SW480 (cell line): ENCODE measurements around the gene ZXDC.

Experiments used
- DNase-seq: peaks from one replicate; pipeline ENCODE4 v3.0.0-alpha.2; 2016; ENCODE audit warnings: low spot score

ZXDC gene

DNA sequence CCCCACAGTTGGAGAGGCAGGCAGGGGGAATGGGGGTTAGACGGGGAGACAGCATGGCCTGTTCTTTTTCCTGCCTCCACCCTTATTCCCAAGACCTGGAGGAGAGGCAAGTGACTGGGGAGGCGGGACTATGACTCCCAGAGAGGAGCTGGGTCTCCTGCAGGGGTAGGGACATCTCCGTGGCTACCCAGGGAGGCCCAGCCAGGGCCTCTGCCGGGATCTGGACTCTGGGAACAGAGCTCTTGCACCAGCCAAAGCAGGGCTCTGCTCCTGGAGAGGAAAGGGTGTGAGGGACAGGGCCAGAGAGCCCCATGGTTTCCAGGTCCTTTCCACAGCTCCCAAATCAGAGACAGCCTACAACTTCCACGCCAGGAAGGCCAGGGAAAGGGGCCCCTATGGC is 58.2 kb downstream of the ZXDC start:
- no peak for DNase-seq

DNA sequence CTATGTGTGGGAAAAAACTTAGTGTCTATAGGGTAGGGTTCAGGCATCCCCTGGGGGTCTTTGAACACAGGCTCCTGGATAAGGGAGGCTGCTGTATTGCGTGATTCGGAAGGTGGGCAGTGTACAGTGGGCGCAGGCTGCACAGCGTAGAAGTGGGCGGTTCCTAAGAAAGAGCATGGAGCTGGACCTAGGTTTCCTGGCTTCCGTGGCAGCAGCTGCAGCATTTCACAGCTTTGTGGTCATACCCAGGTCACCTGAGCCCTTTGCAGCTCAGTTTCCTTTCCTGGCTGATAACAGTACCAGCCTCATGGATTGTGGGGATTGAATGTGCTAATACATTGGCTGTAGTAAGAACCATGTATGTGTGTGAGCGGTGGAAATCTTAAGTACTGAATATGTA is 58.7 kb downstream of the ZXDC start:
- DNase-seq: no peak

- no peak for DNase-seq
Observed at GRCh38 chr3:126415661-126416591, 59.8 kb downstream of the ZXDC start.

DNA sequence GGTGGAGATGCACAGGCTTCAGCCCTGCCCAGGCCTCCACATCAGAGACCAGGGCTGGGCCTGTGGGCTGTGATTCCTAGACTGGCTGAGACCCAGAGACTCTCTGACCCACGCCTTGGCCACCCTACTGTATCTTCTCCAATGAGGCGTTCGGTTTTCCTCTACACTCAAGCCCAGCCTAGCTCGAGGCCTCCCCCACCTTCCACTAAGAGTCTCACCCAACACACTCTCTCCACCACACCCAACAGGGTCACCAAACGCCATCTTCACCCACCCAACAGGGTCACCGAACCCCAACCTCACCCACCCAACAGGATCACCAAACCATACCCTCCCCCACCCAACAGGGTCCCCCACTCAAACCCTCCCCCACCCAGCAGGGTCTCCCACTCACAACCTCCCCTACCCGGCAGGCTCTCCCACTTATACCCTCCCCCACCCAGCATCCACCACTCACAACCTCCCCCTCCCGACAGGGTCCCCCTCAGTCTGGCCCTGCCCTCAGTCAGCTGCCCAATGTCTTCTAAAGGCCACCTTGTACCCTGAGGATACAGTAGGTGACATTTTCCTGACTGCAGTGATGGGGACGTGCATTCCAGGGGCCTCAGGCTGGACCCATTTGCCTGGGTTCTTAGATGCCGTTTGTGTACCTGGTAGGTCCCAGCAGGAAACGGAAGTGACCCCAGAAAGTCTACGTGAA is 60.6 kb downstream of the ZXDC start:
- DNase-seq: no peak

DNA sequence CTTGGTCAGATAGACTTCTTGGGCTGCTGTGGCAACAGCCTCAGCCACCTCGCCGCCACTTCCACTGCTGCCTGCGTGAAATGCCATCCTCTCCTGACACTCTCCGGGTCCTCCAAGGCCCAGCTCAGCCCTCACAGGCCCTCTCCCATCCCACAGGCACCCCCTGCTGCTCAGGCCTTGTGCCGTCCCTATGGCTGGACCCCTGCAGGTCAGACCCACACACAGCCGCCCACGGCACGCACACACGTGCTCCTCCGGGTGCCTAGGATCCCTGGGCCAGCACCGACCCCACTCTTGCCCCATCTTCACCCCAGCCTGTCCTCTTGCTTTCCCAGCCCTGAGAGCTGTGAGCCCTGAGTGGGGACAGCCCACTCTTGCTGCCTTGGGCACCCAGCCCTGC is 61.3 kb downstream of the ZXDC start:
- no peak for DNase-seq

DNA sequence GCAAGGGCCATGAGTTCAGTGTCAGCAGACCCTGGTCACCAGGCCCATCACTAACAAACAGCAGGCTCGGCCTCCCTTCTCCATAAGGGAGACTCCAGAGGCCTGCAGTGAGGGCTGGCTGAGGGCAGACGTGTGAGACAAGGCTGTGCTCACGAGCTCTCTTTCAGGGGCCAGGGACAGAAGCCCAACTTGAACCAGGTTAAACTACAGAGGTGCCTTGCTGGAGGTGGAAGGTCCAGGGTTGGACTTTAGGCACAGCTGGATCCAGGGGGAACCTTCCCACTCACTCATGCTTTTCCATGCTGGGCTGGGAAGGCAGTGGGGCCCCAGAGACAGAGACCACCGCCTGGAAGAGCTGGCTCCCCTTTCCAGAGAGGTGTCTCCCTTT is 62.0 kb downstream of the ZXDC start:
- DNase-seq: no peak

- DNase-seq: no peak
Observed at GRCh38 chr3:126412841-126413692, 62.6 kb downstream of the ZXDC start.

- DNase-seq: no peak
Observed at GRCh38 chr3:126408099-126408498, 67.6 kb downstream of the ZXDC start.

DNA sequence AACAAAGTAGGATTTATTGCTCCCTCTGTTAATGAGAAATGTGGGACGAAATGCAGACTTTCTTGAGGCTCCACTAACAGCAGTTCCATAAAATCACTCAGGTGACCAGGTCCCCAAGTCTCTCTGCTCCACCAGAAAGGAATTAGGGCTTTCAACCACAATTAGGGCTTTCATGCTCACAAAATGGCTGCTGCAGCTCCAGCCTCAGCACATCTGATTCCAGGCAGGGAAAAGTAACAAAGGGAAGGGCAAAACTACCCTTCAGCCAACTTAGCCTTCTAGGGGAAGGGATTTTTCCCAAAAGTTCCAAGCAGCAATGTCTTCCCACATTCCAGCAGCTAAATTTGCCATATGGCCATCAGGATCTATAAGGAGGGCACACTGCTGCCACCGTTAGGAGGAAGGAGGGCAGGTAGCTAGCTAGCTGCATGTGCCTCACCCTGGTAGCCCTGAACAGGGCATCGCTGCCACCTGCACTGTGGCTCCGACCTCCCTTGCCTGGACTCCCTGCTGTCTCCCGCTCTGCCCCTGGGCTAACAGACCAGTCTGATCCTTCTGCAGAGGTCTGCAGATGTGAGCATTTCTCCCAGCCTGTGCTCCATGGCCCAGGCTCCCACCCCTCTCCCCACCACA is 68.2 kb downstream of the ZXDC start:
- DNase-seq: no peak

DNA sequence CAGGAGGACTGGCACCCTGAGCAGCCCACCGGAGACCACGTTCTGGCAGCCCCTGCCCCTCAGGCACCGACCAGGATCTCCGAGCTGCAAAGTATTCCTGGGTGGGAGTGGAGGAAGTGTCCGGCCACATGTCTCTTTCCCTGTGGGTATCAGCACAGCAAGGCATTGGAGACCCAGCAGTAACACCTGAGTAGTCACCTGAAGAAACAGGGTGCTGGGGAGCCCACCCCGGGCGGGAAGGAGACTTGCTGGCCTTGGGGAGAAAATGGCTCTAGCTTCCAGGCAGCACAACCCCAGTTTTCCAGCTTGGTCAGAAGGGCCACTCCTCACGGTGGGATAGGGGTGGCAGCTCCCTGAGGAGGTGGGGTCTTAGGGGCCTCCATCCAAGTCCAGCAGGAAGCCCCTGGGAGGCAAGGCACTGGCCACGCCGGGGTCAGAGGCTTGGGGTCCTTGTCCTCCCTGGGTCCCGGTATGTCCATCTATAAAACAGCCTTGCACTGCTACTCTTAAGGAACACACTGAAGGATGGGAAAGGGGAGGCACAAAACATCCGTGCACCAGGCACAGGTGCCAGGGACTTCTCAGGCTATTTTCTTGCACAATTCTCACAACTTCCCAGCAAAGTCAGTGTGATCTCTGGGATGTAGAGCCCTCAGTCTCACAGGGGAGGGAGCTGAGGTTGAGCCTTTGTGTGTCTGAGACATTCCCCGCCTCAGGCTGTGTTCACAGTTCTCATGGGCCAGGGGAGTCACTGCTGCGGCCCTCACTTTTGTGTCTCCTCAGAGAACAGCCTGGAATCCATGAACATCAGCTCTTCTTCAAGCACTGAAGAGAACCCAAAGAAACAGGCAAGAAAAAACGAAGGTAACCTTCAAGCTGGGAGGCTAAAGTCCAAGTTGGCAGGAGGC is 69.0 kb downstream of the ZXDC start:
- DNase-seq: no peak

DNA sequence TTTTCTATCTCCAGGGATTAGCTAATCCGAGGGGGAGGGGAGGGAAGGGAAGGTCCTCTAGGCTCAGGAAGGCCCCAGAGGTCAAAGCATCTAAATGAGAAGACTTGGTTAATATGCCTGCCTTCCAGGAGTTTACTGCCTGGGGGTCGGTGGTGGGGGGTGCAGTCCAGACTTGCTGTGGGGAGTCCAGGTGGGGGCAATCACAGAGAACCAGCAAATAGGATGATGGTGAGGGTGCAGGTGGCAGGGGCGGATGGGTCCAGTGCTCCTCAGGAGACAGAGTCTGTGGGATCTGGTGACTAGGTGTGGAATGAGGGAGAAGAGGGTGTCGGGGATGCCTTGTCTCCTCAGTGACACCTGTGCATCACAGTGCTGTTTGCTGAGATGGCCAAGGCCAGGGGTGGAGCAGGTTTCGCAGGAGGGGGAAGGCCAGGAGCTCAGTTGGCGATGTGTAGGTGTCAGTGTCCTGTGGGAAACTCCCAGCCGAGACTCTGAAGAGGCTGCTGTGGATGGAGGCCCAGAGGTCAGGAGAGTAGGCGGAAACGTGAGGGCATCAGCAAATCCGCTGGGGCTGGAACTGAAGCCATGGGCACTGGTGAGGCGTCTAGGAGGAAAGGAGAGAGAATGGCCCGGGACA is 72.9 kb downstream of the ZXDC start:
- no peak for DNase-seq

GRCh38 chr3:126402178-126402577 is 73.5 kb downstream of the ZXDC start:
- DNase-seq: no peak

GRCh38 chr3:126401611-126402160 is 74.0 kb downstream of the ZXDC start:
- DNase-seq: no peak

GRCh38 chr3:126399756-126400155 is 75.9 kb downstream of the ZXDC start:
- DNase-seq: no peak

DNA sequence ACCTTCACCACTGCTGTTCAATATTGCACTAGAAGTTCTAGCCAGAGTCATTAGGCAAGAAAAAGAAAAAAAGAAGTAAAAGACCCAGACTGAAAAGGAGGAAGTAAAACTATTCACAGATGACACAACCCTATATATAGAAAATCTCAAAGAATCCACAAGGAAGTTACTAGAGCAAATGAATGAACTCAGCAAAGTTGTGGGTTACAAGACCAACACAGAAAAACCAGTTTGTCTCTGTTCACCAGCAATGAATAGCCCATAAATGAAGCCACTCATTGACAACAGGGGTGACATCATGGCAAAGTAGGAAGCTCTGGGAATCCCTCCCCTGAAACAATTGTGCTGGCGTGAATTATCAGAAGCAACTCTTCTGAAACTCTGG is 76.3 kb downstream of the ZXDC start:
- DNase-seq: no peak

- no peak for DNase-seq
Observed at GRCh38 chr3:126398423-126399350, 77.0 kb downstream of the ZXDC start.

DNA sequence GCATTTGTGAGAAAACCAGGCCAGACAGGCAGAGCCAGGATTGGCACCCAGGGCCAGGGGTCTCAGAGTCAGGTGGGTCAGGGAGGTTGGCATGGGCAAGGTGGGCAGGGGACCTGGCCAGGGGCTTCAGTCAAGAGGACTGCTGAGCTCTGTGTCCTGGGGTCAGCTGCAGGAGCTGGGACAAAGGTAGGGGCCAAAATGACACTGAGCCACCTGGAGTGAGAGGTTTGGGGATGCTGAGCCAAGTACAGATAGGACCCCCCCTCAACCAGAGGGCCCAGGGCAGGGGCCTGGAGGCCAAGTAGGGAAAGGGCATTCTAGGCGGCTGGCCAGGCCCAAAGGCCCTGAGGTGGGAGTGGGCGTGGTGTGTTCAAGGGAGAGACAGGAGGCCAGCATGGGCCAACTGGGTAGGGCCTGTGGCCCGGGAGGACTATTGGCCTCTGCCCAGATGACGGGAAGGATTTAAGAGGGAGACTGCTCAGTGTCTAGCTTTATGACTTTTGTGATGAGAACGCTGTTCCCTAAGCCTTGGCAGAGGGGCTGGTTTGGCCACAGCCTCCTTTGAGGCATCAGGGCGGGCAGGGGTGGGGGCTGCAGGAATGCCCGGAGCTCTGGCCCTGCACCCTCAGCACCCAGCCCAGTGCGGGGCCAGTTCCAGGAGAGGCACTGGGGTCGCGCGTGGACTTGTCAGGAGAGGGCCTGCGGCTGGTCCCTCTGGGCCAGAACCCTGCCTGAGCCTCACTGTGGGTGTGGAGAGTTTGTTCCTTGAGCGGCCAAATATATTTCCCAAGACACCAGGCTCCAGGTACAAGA is 77.9 kb downstream of the ZXDC start:
- no peak for DNase-seq

DNA sequence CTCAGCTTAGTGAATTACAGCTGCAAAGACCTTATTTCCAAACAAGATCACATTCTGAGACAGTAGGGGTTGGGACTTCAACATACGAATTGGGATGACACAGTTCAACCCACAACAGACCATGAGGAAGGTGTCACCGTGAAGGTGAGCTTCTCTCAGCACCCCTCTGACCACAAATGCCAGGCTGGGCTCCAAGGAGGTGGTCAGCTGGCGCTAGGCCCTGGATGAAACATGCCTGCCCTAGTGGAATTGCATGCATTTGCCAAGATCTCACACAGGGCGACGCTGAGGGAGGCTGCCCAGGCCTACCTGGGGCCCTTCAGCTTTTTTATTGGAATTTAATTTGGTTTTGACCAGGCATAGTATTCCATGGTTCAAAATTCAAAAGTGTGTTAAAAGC is 79.2 kb downstream of the ZXDC start:
- DNase-seq: no peak
